ENCODE data around the gene XRCC2.

XRCC2 gene

GRCh38 chr7:152608208-152608607 is 67.7 kb downstream of the XRCC2 start:
- DNase-seq = no peak

GRCh38 chr7:152607007-152607406 is 68.9 kb downstream of the XRCC2 start:
- DNase-seq = no peak

- no peak for DNase-seq
Measured at GRCh38 chr7:152602962-152603361, 73.0 kb downstream of the XRCC2 start.

GRCh38 chr7:152601305-152601798 is 74.6 kb downstream of the XRCC2 start:
- no peak for DNase-seq

- DNase-seq = no peak
Measured at GRCh38 chr7:152600266-152600665, 75.7 kb downstream of the XRCC2 start.

- DNase-seq = no peak
Measured at GRCh38 chr7:152597507-152597906, 78.4 kb downstream of the XRCC2 start.

- DNase-seq = no peak
Measured at GRCh38 chr7:152596824-152597223, 79.1 kb downstream of the XRCC2 start.
